HepG2 (cell line): Measurements from ENCODE around the gene ATP11A. TPM values are rescaled to one million over a fixed set of nuclear protein-coding genes. Genes with fewer than 3 reads are reported as not detected.

Source experiments
- ARID5B ChIP-seq: IDR thresholded peaks from 2 replicates; pipeline ENCODE4 v1.4.0; 2020; ENCODE audit warnings: mild to moderate bottlenecking, missing genetic modification reagents
- ATF2 ChIP-seq: sonication (generic); formaldehyde crosslinking; IDR thresholded peaks from 2 replicates; pipeline ENCODE4 v1.4.0; 2020; ENCODE audit warnings: missing genetic modification reagents
- GATA4 ChIP-seq: sonication (generic); IDR thresholded peaks from 2 replicates; pipeline ENCODE4 v1.6.1; 2016; ENCODE audit warnings: antibody characterized with exemption, low read depth, borderline replicate concordance
- JARID2 ChIP-seq: sonication (generic); formaldehyde crosslinking; IDR thresholded peaks from 2 replicates; pipeline ENCODE4 v1.8.1; 2023; ENCODE audit warnings: missing genetic modification reagents, inconsistent platforms; ENCODE audit not compliant: insufficient replicate concordance
- MXD3 ChIP-seq: IDR thresholded peaks from 2 replicates; pipeline ENCODE4 v1.6.1; 2016; ENCODE audit warnings: mild to moderate bottlenecking, missing biosample characterization, missing genetic modification reagents
- MYNN ChIP-seq: sonication (generic); formaldehyde crosslinking; IDR thresholded peaks from 2 replicates; pipeline ENCODE4 v1.4.0; 2020; ENCODE audit warnings: mild to moderate bottlenecking, low read depth, missing genetic modification reagents
- NCOA1 ChIP-seq: sonication (generic); formaldehyde crosslinking; IDR thresholded peaks from 2 replicates; pipeline ENCODE4 v1.9.0; 2021; ENCODE audit warnings: missing genetic modification reagents
- POGZ ChIP-seq: sonication (generic); formaldehyde crosslinking; IDR thresholded peaks from 2 replicates; pipeline ENCODE4 v1.4.0; 2020; ENCODE audit warnings: mild to moderate bottlenecking, missing genetic modification reagents
- RFXANK ChIP-seq: IDR thresholded peaks from 2 replicates; pipeline ENCODE4 v1.6.1; 2016
- SMAD3 ChIP-seq: sonication (generic); formaldehyde crosslinking; IDR thresholded peaks from 2 replicates; pipeline ENCODE4 v1.4.0; 2020; ENCODE audit warnings: missing genetic modification reagents
- TBX2 ChIP-seq: sonication (generic); formaldehyde crosslinking; IDR thresholded peaks from 2 replicates; pipeline ENCODE4 v1.5.0; 2020; ENCODE audit warnings: missing genetic modification reagents, mild to moderate bottlenecking, borderline replicate concordance
- YEATS2 ChIP-seq: sonication (generic); formaldehyde crosslinking; IDR thresholded peaks from 2 replicates; pipeline ENCODE4 v1.4.0; 2020; ENCODE audit warnings: missing genetic modification reagents, borderline replicate concordance
- YEATS4 ChIP-seq: sonication (generic); formaldehyde crosslinking; IDR thresholded peaks from 2 replicates; pipeline ENCODE4 v1.4.0; 2020; ENCODE audit warnings: missing genetic modification reagents, borderline replicate concordance
- ZHX2 ChIP-seq, 2 experiments: sonication (generic) in 1 of 2; formaldehyde crosslinking in 1 of 2; IDR thresholded peaks; 2 replicates each; pipeline versions ENCODE4 v1.6.1 to v1.9.0; 2014 to 2022; ENCODE audit warnings: antibody characterized with exemption in 1 of 2, borderline replicate concordance in 1 of 2, inconsistent platforms in 1 of 2, low read depth in 1 of 2, missing genetic modification reagents in 1 of 2
- ZNF460 ChIP-seq: sonication (generic); formaldehyde crosslinking; IDR thresholded peaks from 2 replicates; pipeline ENCODE4 v1.5.1; 2020; ENCODE audit warnings: missing genetic modification reagents, mild to moderate bottlenecking, borderline replicate concordance
- ZNF570 ChIP-seq: sonication (generic); formaldehyde crosslinking; IDR thresholded peaks from 2 replicates; pipeline ENCODE4 v1.4.0; 2020; ENCODE audit warnings: mild to moderate bottlenecking, missing genetic modification reagents, borderline replicate concordance
- ZNF790 ChIP-seq: sonication (generic); formaldehyde crosslinking; IDR thresholded peaks from 2 replicates; pipeline ENCODE4 v1.8.0; 2022; ENCODE audit warnings: missing genetic modification reagents, mild to moderate bottlenecking, borderline replicate concordance
- ZSCAN12 ChIP-seq: sonication (generic); formaldehyde crosslinking; IDR thresholded peaks from 2 replicates; pipeline ENCODE4 v1.9.0; 2021; ENCODE audit warnings: mild to moderate bottlenecking, missing genetic modification reagents
- polyA plus RNA-seq, 8 experiments: library from polyadenylated mRNA; depleted of rRNA in 3 of 8; stranded (reverse) in 7 of 8; unstranded in 1 of 8; fragments of >200 nt; fragmentation: Illumina TruSeq in 4 of 8; extraction: Trizol in 4 of 8; gene quantifications; 2 replicates each; pipeline versions ENCODE4 v1.2.1 to v1.2.3, GENCODE V29; 2011 to 2016; ENCODE audit warnings: low read depth in 4 of 8, missing spikeins in 1 of 8, mixed read lengths in 1 of 8; ENCODE audit not compliant: insufficient read depth in 1 of 8
- total RNA-seq, 5 experiments: library from RNA; depleted of rRNA; stranded (reverse); fragments of >200 nt; fragmentation: Illumina TruSeq; extraction: Trizol; gene quantifications; 2 replicates each; pipeline ENCODE4 v1.2.3, GENCODE V29; 2016; ENCODE audit warnings: low read depth in 1 of 5

Gene ATP11A
- total and polyA plus RNA-seq, 2 of the 13 experiments (the other 11 are each of a cell fraction or from before 2014, with no cell fraction given): 18.4 to 20.1 TPM

- no peak for TF ChIP-seq SMAD3 (CRISPR knock-in tag)
- TF ChIP-seq NCOA1 (CRISPR knock-in tag): no peak
- no peak for TF ChIP-seq ZHX2 (IDR thresholded peaks at IDR 0.05; ENCODE audit: low read depth)
- TF ChIP-seq ZHX2 (CRISPR knock-in tag; IDR thresholded peaks at IDR 0.05; ENCODE audit: borderline replicate concordance): no peak
- no peak for TF ChIP-seq ARID5B (CRISPR knock-in tag)
- TF ChIP-seq ATF2 (CRISPR knock-in tag): no peak
- 0 out of 2 replicates have a peak, but pooled peaks have one; percentile 5 for TF ChIP-seq TBX2 (CRISPR knock-in tag)
- TF ChIP-seq ZNF790: no peak
- no peak for TF ChIP-seq ZNF570
- no peak for TF ChIP-seq YEATS4
- no peak for TF ChIP-seq YEATS2
- TF ChIP-seq MYNN (CRISPR knock-in tag): no peak
- no peak for TF ChIP-seq JARID2 (CRISPR knock-in tag)
- TF ChIP-seq MXD3 (CRISPR knock-in tag): no peak
- no peak for TF ChIP-seq ZNF460 (CRISPR knock-in tag)
- no peak for TF ChIP-seq ZSCAN12 (CRISPR knock-in tag)
- TF ChIP-seq GATA4: no peak
- TF ChIP-seq RFXANK (CRISPR knock-in tag): no peak
- no peak for TF ChIP-seq POGZ (CRISPR knock-in tag)
These were observed 1.1 kb upstream of the ATP11A start (continued) for GRCh38 chr13:112688560-112689302.
